Keratinocyte (primary cell): ENCODE measurements around the gene GALT.

ENCODE experiments used
- CTCF ChIP-seq, 3 experiments: IDR thresholded peaks in 1 of 3; conservative IDR thresholded peaks in 1 of 3; optimal IDR thresholded peaks in 1 of 3; 2 replicates in 2 of 3; 3 replicates in 1 of 3; pipeline versions ENCODE3 to v1.5.1; 2011; ENCODE audit warnings: low read length in 3 of 3, mild to moderate bottlenecking in 3 of 3, moderate library complexity in 2 of 3, control low read depth in 1 of 3, inconsistent platforms in 1 of 3; ENCODE audit not compliant: insufficient read depth in 2 of 3; ENCODE audit errors: extremely low read depth in 1 of 3
- EZH2 ChIP-seq: IDR thresholded peaks from one replicate; pipeline ENCODE4 v1.6.1; 2012; ENCODE audit warnings: inconsistent platforms, mild to moderate bottlenecking, low read length, moderate library complexity

GRCh38 chr9:34648673-34649072 lies 2.2 kb downstream of the GALT start:
- no peak for TF ChIP-seq EZH2
- TF ChIP-seq CTCF (optimal IDR thresholded peaks at IDR 0.05 in 1 of 3, IDR thresholded peaks at IDR 0.05 in 1 of 3, conservative IDR thresholded peaks at IDR 0.05 in 1 of 3; ENCODE audit: extremely low read depth in 1 of 3, insufficient read depth in 2 of 3, low read length in 3 of 3): no peak
